HFFc6 (cell line): ENCODE results near the gene SLITRK3. TPM values are rescaled to one million over a fixed set of nuclear protein-coding genes. Genes with fewer than 3 reads are reported as not detected.

ENCODE experiments used
- total RNA-seq, 6 experiments: library from RNA; stranded (reverse); fragmentation: NEBNext Ultra II Directional; extraction: Animal tissue kit (Norgen Biotek cat#: 25700); gene quantifications; 2 replicates in 1 of 6; 3 replicates in 5 of 6; pipeline ENCODE4 v1.2.3, GENCODE V29; 2021

Gene SLITRK3
- total RNA-seq, 6 experiments from 2014 or later = not detected

Other genes with a start within 250 kb of the SLITRK3 start
- gene SI, start 117.9 kb downstream of the SLITRK3 start, total RNA-seq = not detected